ENCODE measurements around the gene TRIM60. TPM values are rescaled to one million over a fixed set of nuclear protein-coding genes. Genes with fewer than 3 reads are reported as not detected.

The TRIM60 gene
- total and polyA plus RNA-seq, 12 donors: not detected

DNA sequence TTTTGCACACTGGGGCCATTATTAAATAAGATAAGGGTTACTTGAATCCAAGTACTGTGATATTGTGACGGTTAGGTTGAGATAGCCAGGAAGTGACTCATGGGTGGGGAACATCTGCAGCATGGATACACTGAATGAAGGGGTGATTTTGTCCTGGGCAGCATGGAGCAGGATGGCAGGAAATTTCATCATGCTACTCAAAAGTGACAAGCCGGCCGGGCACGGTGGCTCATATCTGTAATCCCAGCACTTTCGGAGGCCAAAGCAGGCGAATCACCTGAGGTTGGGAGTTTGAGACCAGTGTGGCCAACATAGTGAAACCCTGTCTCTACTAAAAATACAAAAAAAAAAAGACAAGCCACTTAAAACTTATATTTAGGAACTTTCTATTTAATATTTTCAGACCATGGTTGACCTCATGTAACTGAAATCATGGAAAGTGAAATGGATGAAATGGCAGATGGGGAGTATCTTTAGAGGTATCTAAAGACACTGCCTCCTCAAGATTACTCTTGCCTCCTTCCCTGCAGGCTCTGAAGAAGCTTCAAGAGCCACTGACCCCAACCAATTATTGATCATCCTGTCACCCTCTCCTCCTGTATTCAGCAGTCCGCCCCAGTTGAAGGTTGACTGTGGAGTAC, 3.9 kb upstream of the TRIM60 start:
- TF ChIP-seq, protein P1, sequence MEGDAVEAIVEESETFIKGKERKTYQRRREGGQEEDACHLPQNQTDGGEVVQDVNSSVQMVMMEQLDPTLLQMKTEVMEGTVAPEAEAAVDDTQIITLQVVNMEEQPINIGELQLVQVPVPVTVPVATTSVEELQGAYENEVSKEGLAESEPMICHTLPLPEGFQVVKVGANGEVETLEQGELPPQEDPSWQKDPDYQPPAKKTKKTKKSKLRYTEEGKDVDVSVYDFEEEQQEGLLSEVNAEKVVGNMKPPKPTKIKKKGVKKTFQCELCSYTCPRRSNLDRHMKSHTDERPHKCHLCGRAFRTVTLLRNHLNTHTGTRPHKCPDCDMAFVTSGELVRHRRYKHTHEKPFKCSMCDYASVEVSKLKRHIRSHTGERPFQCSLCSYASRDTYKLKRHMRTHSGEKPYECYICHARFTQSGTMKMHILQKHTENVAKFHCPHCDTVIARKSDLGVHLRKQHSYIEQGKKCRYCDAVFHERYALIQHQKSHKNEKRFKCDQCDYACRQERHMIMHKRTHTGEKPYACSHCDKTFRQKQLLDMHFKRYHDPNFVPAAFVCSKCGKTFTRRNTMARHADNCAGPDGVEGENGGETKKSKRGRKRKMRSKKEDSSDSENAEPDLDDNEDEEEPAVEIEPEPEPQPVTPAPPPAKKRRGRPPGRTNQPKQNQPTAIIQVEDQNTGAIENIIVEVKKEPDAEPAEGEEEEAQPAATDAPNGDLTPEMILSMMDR (IDR thresholded peaks at IDR 0.05): no peak
- Histone ChIP-seq H3K4me3 (no peak overlapping the region), H3K4me1 (no peaks in the 10 kb centered on the region), H3K27ac (no peak overlapping the region), H3K27me3 (no peaks in the 10 kb centered on the region), H3K9me3 (peaks cover 0 to 12% (median 0%) of the 10 kb centered on the region in 11 donors), H3K36me3 (no peaks in the 10 kb centered on the region)
- WGBS, 2 donors: 57 to 64% methylated on average over 7 of the region's 7 CpGs
- ATAC-seq: no peak
- intact Hi-C loops (cut with DNase I): no loop called here
- no peak for DNase-seq

DNA sequence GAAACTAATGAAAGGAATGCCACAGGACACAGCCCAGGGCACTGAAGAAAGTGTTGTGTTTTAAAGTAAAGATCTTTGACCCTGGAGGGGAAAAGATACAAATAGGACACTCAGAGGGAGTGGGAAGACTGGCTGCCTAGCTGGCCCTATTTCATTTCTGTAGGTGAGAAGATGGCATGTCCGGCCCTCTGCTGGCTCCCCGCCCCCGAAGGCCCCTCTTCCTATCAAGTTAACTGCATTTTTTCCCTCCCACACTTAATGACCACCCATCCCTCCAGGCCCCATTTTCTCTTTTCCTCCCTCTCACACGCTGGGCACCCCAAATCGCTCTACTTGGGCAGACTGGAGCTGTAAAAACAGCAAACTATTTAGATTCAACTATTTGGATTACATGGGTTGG, 16.4 kb downstream of the TRIM60 start:
- H3K27me3 ChIP-seq: peaks cover 0 to 11% (median 3%) of the 10 kb centered on the region in 7 donors
- no peaks in the 10 kb centered on the region for H3K4me1 ChIP-seq
- TF ChIP-seq, protein P1 (IDR thresholded peaks at IDR 0.05): no peak
- ATAC-seq: no peak
- DNase-seq: no peak
- intact Hi-C loops (cut with DNase I): no loop called here
- no peaks in the 10 kb centered on the region for H3K9me3 ChIP-seq
- H3K4me3 ChIP-seq: no peak overlapping the region
- H3K27ac ChIP-seq: no peak overlapping the region
- no peaks in the 10 kb centered on the region for H3K36me3 ChIP-seq
- 63 to 65% methylated on average over 5 of the region's 5 CpGs for WGBS, 2 donors

DNA sequence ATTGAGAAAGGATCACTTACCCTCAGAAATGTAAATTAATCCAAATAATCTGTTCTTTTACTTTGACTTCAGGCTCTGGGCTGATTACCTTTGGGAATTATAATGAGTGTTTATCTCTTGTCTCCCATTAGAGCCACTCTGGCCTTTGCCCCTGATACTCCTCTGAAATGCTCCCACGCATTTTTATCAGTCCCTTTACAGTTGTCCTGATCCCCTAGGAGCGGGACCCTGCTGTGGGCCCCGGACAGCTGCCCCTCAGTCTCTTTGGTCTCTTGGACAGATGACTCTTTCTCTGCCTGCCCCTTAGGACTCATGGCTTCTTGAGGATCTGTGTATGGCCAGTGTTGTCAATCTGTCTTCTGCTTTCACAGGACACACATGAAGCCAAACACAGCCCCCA, 20.8 kb downstream of the TRIM60 start:
- Histone ChIP-seq H3K4me3 (no peak overlapping the region), H3K9me3 (no peaks in the 10 kb centered on the region), H3K27ac (no peak overlapping the region), H3K36me3 (no peaks in the 10 kb centered on the region), H3K27me3 (peaks cover 0 to 11% (median 0%) of the 10 kb centered on the region in 7 donors), H3K4me1 (no peaks in the 10 kb centered on the region)
- 40 to 46% methylated on average over 3 of the region's 3 CpGs for WGBS, 2 donors
- TF ChIP-seq, protein P1 (IDR thresholded peaks at IDR 0.05): no peak
- intact Hi-C loops (cut with DNase I): no loop called here
- DNase-seq (no peak), ATAC-seq (no peak)

DNA sequence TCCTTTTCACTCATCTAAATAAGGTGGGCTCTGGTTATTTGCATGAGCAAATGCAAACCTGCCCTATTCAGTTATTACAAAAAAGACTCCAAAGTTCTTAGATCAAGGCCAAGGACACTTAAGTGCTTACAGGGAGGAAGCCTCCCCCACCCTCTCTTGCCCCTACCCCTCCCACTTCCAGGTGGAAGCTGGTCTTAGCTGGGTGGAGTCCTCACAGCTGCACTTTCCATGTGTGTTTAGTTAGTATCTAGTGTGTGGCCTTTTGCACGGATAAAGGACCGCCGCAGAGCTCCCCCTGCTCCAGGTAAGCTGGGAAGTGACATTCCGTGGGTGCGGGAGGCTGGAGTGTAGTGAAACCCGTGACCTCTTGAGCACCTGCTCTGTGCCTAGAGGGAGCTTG, 21.8 kb downstream of the TRIM60 start, which contains the start of gene TRIM75:
Gene TRIM75, plus strand, starts transcription at position 222 of the 400 bp plus-strand sequence. CDS start 5,282 bp downstream, outside the sequence.
- DNase-seq (no peak), ATAC-seq (no peak)
- Histone ChIP-seq H3K36me3 (no peaks in the 10 kb centered on the region), H3K27ac (no peak within 1 kb of the TSS), H3K27me3 (peaks cover 0 to 11% (median 0%) of the 10 kb centered on the region in 7 donors), H3K9me3 (no peaks in the 10 kb centered on the region), H3K4me1 (no peaks in the 10 kb centered on the region), H3K4me3 (no peak within 1 kb of the TSS)
- TF ChIP-seq, protein P1 (IDR thresholded peaks at IDR 0.05): no peak
- intact Hi-C loops (cut with DNase I): no loop called here
- 77 to 82% methylated on average over 6 of the region's 6 CpGs for WGBS, 2 donors

Data from heart right ventricle (tissue), 16 donors.